Fibroblast of lung (primary cell): ENCODE measurements around the gene CST11. TPM values are rescaled to one million over a fixed set of nuclear protein-coding genes. Genes with fewer than 3 reads are reported as not detected.

Experiments
- DNase-seq, 2 donors: peaks; one replicate each; pipeline versions ENCODE4 v3.0.0 to v3.0.0-alpha.2; 2010; ENCODE audit warnings: low read depth in 2 of 2
- H2AFZ ChIP-seq: 2 replicates; pipeline ENCODE4 v1.5.1; 2012; ENCODE audit warnings: low read length, control low read depth, inconsistent platforms
- H3K27ac ChIP-seq: 2 replicates; pipeline ENCODE4 v1.5.1; 2011; ENCODE audit warnings: low read length, control low read depth; ENCODE audit not compliant: insufficient read depth
- H3K27me3 ChIP-seq: 2 replicates; pipeline ENCODE4 v1.5.1; 2011; ENCODE audit warnings: mild to moderate bottlenecking, low read length; ENCODE audit not compliant: control insufficient read depth, insufficient read depth
- H3K36me3 ChIP-seq: 2 replicates; pipeline ENCODE4 v1.5.1; 2011; ENCODE audit warnings: low read length; ENCODE audit not compliant: control insufficient read depth, insufficient read depth
- H3K4me1 ChIP-seq: 2 replicates; pipeline ENCODE4 v1.5.1; 2011; ENCODE audit warnings: low read length; ENCODE audit not compliant: control insufficient read depth, insufficient read depth; ENCODE audit errors: extremely low read depth
- H3K4me2 ChIP-seq: 2 replicates; pipeline ENCODE4 v1.5.1; 2011; ENCODE audit warnings: low read length, control low read depth; ENCODE audit not compliant: insufficient read depth; ENCODE audit errors: extremely low read depth
- H3K4me3 ChIP-seq, 4 experiments: fragments of 200-600 bp in 1 of 4; sonication (generic) in 1 of 4; replicated peaks in 1 of 4; 2 replicates each; pipeline ENCODE4 v1.5.1; 2011 to 2016; ENCODE audit warnings: low read length in 4 of 4, low read depth in 3 of 4, mild to moderate bottlenecking in 3 of 4, control low read depth in 2 of 4, inconsistent platforms in 1 of 4, mixed read lengths in 1 of 4; ENCODE audit not compliant: insufficient read depth in 1 of 4; ENCODE audit errors: control extremely low read depth in 1 of 4
- H3K79me2 ChIP-seq: 2 replicates; pipeline ENCODE4 v1.5.1; 2012; ENCODE audit warnings: mild to moderate bottlenecking, low read length, inconsistent platforms; ENCODE audit not compliant: control insufficient read depth, insufficient read depth
- H3K9ac ChIP-seq: 2 replicates; pipeline ENCODE4 v1.5.1; 2011; ENCODE audit warnings: mild to moderate bottlenecking, low read length, control low read depth; ENCODE audit not compliant: insufficient read depth
- H3K9me3 ChIP-seq: 2 replicates; pipeline ENCODE4 v1.5.1; 2012; ENCODE audit warnings: low read depth, low read length; ENCODE audit not compliant: control insufficient read depth, insufficient read depth
- H4K20me1 ChIP-seq: 2 replicates; pipeline ENCODE4 v1.5.1; 2011; ENCODE audit warnings: low read length; ENCODE audit not compliant: control insufficient read depth, insufficient read depth; ENCODE audit errors: extremely low read depth
- EZH2 ChIP-seq: IDR thresholded peaks from 2 replicates; pipeline ENCODE4 v1.5.1; 2012; ENCODE audit warnings: low read length, control low read depth, mild to moderate bottlenecking; ENCODE audit errors: missing control alignments
- polyA plus RNA-seq, 2 donors: library from polyadenylated mRNA; depleted of rRNA in 1 of 2; stranded (reverse) in 1 of 2; unstranded in 1 of 2; fragments of >200 nt; gene quantifications; 2 replicates each; pipeline ENCODE4 v1.2.1, GENCODE V29; 2011 to 2012; ENCODE audit warnings: missing spikeins in 1 of 2
- total RNA-seq: library from RNA; depleted of rRNA; stranded (reverse); fragments of >200 nt; gene quantifications from 2 replicates; pipeline ENCODE4 v1.2.1, GENCODE V29; 2014
- TF ChIP-seq, protein P1 (sequence below), 2 donors: IDR thresholded peaks in 1 of 2; conservative IDR thresholded peaks in 1 of 2; 1 replicate in 1 of 2; 2 replicates in 1 of 2; pipeline ENCODE4 v1.5.1; 2011 to 2012; ENCODE audit warnings: low read length in 2 of 2, control low read depth in 1 of 2, inconsistent platforms in 1 of 2, low read depth in 1 of 2, mild to moderate bottlenecking in 1 of 2

Gene CST11
- total and polyA plus RNA-seq, 2 donors (not counting 1 experiment from before 2014, with no cell fraction given): not detected

DNA sequence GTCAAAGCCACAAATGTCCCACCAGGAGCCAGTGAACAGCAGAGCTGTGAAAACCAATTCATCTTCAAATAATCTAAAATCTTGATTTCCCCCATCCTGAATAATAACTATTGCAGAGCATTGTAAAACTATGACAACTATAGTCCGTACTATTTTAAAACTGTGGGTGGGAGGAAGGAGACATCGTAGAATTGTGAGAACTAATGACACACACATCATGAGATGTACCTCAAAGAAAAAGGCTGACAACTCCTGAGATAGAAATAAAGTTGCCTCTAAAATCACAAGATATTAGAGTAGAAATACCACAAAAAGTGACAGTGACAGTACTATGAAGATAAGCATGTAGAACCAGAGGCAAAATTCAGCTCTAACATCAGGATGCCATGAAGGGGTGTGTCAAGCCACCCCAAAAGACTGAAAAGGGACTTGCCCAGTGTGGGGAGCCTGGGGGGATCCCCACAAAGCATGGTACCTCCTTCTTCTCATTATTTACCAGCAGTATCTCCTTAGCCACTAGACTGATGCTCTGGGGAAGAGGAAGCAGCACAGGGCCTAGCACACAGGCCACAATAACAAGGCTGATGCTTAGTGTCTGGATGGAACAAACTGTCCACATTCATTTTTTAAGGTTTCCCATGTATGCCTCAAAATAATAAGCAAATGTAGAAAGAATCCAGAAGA is 44.8 kb downstream of the CST11 start:
- Histone ChIP-seq H3K27ac (no peak overlapping the region), H3K9ac (no peak overlapping the region), H3K4me2 (no peak overlapping the region), H4K20me1 (no peaks in the 10 kb centered on the region), H3K4me3 (no peak overlapping the region), H3K36me3 (no peaks in the 10 kb centered on the region), H3K27me3 (no peaks in the 10 kb centered on the region), H3K79me2 (peaks cover 65% of the 10 kb centered on the region), H3K4me1 (peaks cover 6% of the 10 kb centered on the region), H2AFZ (no peak overlapping the region), H3K9me3 (no peaks in the 10 kb centered on the region)
- no peak for DNase-seq
- TF ChIP-seq, protein P1, sequence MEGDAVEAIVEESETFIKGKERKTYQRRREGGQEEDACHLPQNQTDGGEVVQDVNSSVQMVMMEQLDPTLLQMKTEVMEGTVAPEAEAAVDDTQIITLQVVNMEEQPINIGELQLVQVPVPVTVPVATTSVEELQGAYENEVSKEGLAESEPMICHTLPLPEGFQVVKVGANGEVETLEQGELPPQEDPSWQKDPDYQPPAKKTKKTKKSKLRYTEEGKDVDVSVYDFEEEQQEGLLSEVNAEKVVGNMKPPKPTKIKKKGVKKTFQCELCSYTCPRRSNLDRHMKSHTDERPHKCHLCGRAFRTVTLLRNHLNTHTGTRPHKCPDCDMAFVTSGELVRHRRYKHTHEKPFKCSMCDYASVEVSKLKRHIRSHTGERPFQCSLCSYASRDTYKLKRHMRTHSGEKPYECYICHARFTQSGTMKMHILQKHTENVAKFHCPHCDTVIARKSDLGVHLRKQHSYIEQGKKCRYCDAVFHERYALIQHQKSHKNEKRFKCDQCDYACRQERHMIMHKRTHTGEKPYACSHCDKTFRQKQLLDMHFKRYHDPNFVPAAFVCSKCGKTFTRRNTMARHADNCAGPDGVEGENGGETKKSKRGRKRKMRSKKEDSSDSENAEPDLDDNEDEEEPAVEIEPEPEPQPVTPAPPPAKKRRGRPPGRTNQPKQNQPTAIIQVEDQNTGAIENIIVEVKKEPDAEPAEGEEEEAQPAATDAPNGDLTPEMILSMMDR (conservative IDR thresholded peaks at IDR 0.05 in 1 of 2, IDR thresholded peaks at IDR 0.05 in 1 of 2; ENCODE audit: low read depth in 1 of 2, low read length in 2 of 2): no peak
- no peak for TF ChIP-seq EZH2

DNA sequence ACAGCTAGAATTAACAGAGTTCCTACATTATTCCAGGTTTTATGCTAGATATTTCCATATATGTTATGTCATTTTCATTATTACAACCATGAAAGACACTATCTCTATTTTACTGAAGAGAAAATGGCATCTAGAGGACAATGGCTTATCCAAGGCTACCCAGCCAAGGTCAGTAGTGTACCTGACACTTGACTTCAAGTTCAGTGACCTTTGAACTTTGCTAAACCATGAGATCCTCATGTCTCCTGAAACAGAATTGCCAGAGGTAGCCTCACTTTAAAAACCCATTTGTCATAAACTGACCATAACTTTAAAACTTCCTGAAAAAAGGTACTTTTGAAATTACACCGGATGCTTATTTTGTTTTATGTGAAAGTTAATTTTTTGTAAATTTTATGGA is 45.8 kb downstream of the CST11 start:
- Histone ChIP-seq H3K9ac (no peak overlapping the region), H4K20me1 (no peaks in the 10 kb centered on the region), H3K4me3 (no peak overlapping the region), H3K4me1 (peaks cover 5% of the 10 kb centered on the region), H3K27me3 (no peaks in the 10 kb centered on the region), H3K79me2 (peaks cover 63% of the 10 kb centered on the region), H3K36me3 (no peaks in the 10 kb centered on the region), H3K27ac (no peak overlapping the region), H2AFZ (no peak overlapping the region), H3K9me3 (no peaks in the 10 kb centered on the region), H3K4me2 (no peak overlapping the region)
- DNase-seq: no peak
- TF ChIP-seq, protein P1 (conservative IDR thresholded peaks at IDR 0.05 in 1 of 2, IDR thresholded peaks at IDR 0.05 in 1 of 2; ENCODE audit: low read depth in 1 of 2, low read length in 2 of 2): no peak
- no peak for TF ChIP-seq EZH2

DNA sequence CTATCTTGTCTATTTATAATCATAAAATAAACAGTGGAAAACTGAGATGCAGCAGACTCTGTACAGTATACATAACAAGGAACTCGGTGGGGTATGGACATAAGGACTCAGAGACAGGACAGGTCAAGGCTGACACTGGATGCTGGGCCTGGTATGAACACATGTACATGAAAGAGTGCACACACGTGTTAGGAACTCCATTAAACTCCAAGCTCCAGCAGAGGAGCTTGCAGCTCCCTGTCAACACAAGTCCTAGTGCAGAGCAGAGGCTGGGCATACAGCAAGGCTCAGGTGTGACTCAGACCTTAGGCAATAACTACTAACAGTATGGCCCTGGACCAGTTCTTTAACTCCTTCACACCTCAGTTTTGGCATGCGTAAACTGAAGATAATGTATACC is 48.5 kb downstream of the CST11 start:
- no peak overlapping the region for H3K4me3 ChIP-seq
- no peaks in the 10 kb centered on the region for H3K36me3 ChIP-seq
- H3K27ac ChIP-seq: no peak overlapping the region
- H3K9ac ChIP-seq: no peak overlapping the region
- no peaks in the 10 kb centered on the region for H4K20me1 ChIP-seq
- H3K79me2 ChIP-seq: peaks cover 46% of the 10 kb centered on the region
- H3K9me3 ChIP-seq: no peaks in the 10 kb centered on the region
- H2AFZ ChIP-seq: no peak overlapping the region
- no peak overlapping the region for H3K4me2 ChIP-seq
- H3K27me3 ChIP-seq: no peaks in the 10 kb centered on the region
- no peak for TF ChIP-seq EZH2
- TF ChIP-seq, protein P1 (conservative IDR thresholded peaks at IDR 0.05 in 1 of 2, IDR thresholded peaks at IDR 0.05 in 1 of 2; ENCODE audit: low read depth in 1 of 2, low read length in 2 of 2): no peak
- peaks cover 3% of the 10 kb centered on the region for H3K4me1 ChIP-seq
- DNase-seq: peak; percentile 33 to 36
